Large intestine (tissue), 3 donors: ENCODE data around the gene PIAS4. TPM values are rescaled to one million over a fixed set of nuclear protein-coding genes. Genes with fewer than 3 reads are reported as not detected.
A peak's percentile ranks its signal among the peaks of the same experiment; 100 is the strongest.

Experiments
- DNase-seq, 2 donors: peaks; one replicate each; pipeline versions ENCODE4 v3.0.0 to v3.0.0-alpha.2; 2013
- H3K27ac ChIP-seq: one replicate; pipeline ENCODE4 v1.5.1; 2013; ENCODE audit warnings: low read length
- H3K27me3 ChIP-seq: 2 replicates; pipeline ENCODE4 v1.6.1; 2013; ENCODE audit warnings: low read length; ENCODE audit not compliant: control insufficient read depth, insufficient read depth
- H3K36me3 ChIP-seq: 2 replicates; pipeline ENCODE4 v1.6.1; 2013; ENCODE audit warnings: low read length; ENCODE audit not compliant: control insufficient read depth, insufficient read depth
- H3K4me1 ChIP-seq: one replicate; pipeline ENCODE4 v1.6.1; 2013; ENCODE audit warnings: low read length; ENCODE audit not compliant: control insufficient read depth, insufficient read depth
- H3K4me3 ChIP-seq: one replicate; pipeline ENCODE4 v1.5.1; 2013; ENCODE audit warnings: low read length
- H3K9me3 ChIP-seq: one replicate; pipeline ENCODE4 v1.6.1; 2013; ENCODE audit warnings: mild to moderate bottlenecking, low read depth, low read length, moderate library complexity; ENCODE audit not compliant: control insufficient read depth
- WGBS: methylation state at CpG from one replicate; pipeline ENCODE4 v1.1.5; 2013; ENCODE audit warnings: low lambda C conversion rate; ENCODE audit not compliant: insufficient coverage; 5-methylcytosine and 5-hydroxymethylcytosine counted together
- polyA plus RNA-seq: library from polyadenylated mRNA; unstranded; fragments of 120-200 nt; gene quantifications from one replicate; pipeline ENCODE4 v1.2.1, GENCODE V29; 2013

Gene PIAS4
- polyA plus RNA-seq, 1 donor = 26.8 TPM

DNA sequence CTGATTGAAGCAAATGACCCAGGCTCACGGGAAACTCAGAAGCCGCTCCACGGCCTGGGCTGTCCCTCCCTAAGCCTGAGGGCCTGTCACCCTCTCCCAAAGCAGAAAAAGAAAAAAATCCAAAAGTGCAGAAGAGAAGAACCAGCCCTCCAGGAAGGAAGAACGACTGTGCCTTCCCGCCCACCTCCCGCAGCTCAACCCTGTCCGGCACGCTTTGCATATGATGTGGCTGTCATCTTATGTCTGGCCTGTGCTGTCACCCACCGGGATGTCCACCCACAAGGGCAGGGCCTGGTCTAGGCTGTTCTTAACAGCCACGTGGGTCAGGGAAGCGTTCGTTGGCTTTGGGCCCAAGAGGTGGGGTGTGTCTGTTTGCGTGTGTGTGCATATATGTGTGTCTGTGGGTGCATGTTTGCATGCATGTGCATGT lies 45.5 kb downstream of the PIAS4 start:
- WGBS = 0% methylated on average over 1 of the region's 13 CpGs
- Histone ChIP-seq H3K27ac (peak overlapping the region; percentile 85), H3K9me3 (peaks cover 12% of the 10 kb centered on the region), H3K27me3 (no peaks in the 10 kb centered on the region), H3K36me3 (peaks cover 71% of the 10 kb centered on the region), H3K4me1 (peaks cover 35% of the 10 kb centered on the region), H3K4me3 (peak overlapping the region; percentile 16)
- no peak for DNase-seq

DNA sequence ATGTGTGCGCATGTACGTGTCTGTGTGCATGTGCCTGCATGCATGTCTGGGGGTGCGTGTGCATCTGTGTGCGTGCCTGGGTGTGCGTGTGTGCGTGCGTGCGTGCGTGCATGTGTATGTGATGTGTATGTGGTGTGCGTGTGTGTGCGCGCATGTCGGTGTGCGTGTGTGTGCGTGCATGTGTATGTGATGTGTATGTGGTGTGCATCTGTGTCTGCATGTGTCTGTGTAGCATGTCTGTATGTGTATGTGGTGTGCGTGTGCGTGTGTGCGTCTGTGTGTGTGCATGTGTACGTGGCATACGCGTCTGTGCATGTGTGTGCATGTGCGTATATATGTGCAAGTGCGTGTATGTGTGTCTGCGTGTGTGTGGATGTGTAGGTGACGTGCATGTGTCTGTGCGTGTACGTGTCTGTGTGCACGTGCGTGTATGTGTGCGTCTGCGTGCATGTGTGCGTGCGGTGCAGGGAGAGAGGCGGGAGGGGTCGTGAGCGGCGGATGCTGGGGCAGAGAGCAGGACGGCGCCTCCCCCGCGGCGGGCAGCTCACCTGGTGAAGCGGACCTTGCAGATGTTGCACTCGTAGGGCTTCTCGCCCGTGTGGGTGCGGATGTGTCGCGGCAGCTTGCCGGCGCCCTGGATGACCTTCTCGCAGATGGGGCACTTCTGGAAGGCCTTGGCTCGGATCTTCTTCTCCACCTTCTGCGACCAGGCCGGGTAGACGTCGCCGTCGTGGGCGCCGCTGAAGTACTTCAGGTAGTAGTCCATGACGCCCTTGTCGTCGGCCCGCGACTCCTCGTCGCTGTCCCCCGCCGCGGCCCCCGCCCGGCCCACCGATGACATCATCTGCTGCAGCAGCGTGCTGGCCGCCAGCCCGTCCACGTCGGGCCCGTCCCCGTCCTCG lies 46.1 kb downstream of the PIAS4 start:
- Histone ChIP-seq H3K36me3 (peaks cover 66% of the 10 kb centered on the region), H3K9me3 (peaks cover 14% of the 10 kb centered on the region), H3K27ac (peak overlapping the region; percentile 85), H3K27me3 (no peaks in the 10 kb centered on the region), H3K4me3 (no peak overlapping the region), H3K4me1 (peaks cover 41% of the 10 kb centered on the region)
- no peak for DNase-seq
- no CpG with 5 or more reads among the region's 82 CpGs for WGBS

DNA sequence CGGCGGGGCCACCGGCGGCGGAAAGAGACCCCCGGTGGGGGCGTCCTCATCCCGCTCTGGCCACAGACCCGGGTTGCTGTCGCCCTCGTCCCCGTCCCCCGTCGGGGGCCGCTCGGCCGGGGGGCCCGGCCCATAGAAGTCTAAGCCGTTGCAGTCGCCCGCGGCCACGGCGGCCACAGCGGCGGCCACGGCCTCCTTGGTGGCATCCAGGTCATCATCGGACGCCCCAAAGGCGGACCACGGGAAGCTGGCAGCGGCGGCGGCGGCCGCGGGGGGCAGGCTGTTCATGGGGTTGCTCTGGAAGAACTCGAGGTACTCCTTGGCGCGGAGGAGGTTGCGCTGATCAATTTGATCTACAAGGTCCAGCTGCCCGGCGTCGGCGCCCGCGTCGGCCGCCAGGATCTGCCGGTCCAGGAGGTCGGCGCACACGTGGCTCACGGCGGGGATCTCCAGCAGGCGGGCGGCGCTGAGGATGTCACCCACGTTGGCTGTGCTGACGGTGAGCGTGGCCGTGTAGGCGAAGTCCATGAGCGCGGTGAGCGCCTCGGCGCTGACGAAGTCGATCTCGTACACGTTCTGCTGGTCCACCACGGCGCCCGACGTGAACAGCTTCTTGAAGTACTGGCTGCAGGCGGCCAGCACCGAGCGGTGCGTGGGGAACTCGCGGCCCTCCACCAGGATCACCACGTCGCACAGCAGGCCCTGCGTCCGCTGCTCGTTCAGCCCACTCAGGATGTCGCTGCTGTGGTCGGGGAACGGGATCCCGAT lies 47.1 kb downstream of the PIAS4 start:
- peaks cover 60% of the 10 kb centered on the region for H3K36me3 ChIP-seq
- no peak overlapping the region for H3K4me3 ChIP-seq
- no peaks in the 10 kb centered on the region for H3K27me3 ChIP-seq
- no CpG with 5 or more reads among the region's 91 CpGs for WGBS
- DNase-seq = no peak
- H3K27ac ChIP-seq = no peak overlapping the region
- peaks cover 14% of the 10 kb centered on the region for H3K9me3 ChIP-seq
- H3K4me1 ChIP-seq = peaks cover 48% of the 10 kb centered on the region

DNA sequence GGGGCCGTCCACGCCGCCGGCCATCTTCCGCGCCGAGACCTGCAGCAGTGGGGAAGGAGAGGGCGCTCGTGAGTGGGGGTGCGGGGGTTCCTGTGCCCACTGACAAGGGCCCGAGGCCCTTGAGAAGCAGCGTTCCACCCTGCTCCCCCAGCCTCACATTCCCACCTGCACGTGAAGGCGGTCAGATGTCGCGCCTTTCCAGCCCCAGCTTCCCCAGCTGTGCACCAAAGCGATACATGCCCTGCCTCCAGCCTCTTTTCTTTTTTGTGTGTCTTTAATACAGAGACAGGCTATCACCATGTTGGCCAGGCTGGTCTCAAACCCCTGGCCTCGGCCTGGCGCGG lies 47.6 kb downstream of the PIAS4 start:
- Histone ChIP-seq H3K4me3 (no peak overlapping the region), H3K27ac (no peak overlapping the region), H3K4me1 (peaks cover 51% of the 10 kb centered on the region), H3K9me3 (peaks cover 14% of the 10 kb centered on the region), H3K36me3 (peaks cover 56% of the 10 kb centered on the region), H3K27me3 (no peaks in the 10 kb centered on the region)
- no CpG with 5 or more reads among the region's 20 CpGs for WGBS
- DNase-seq = no peak

DNA sequence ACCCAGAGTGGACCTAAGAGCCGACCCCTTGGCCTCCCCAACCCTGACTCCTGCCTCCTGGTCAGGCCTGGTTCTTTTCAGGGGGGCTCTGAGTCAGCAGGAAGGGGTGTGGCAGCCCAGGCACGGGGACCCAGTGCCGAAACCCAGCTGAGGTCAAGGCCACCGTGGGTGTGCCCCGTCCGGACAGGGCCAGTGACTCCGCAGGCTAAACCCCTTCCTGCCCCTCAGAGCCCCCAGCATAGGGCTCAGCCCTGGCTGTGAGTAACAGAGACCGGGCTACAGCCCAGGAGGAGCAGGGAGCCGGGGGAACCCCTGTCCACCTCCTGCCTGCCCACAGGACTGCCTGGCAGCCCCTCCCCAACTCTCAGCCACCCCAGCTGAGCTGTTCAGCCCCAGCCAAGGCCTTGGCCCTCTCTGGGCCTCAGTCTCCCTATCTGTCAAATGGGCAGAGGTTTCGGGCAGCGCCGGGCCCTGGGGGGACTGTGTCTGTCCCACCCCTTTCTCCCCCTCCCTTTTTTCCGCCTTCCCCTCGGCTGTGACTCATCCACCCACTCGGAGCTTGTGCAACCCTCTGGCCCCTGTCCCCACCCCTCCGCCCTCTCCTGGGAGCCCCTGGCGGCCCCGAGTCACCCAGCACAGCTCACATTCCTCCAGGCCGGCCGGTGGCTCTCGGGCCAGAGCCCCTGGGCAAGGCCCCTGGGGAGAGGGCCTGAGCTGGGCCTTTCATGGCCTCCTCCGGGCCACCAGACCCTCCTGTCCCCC lies 50.6 kb downstream of the PIAS4 start:
- Histone ChIP-seq H3K9me3 (peaks cover 14% of the 10 kb centered on the region), H3K4me3 (peak overlapping the region; percentile 45), H3K27me3 (no peaks in the 10 kb centered on the region), H3K27ac (peak overlapping the region; percentile 92), H3K4me1 (peaks cover 56% of the 10 kb centered on the region), H3K36me3 (peaks cover 53% of the 10 kb centered on the region)
- WGBS = no CpG with 5 or more reads among the region's 22 CpGs
- peak; percentile 89 to 92 for DNase-seq

DNA sequence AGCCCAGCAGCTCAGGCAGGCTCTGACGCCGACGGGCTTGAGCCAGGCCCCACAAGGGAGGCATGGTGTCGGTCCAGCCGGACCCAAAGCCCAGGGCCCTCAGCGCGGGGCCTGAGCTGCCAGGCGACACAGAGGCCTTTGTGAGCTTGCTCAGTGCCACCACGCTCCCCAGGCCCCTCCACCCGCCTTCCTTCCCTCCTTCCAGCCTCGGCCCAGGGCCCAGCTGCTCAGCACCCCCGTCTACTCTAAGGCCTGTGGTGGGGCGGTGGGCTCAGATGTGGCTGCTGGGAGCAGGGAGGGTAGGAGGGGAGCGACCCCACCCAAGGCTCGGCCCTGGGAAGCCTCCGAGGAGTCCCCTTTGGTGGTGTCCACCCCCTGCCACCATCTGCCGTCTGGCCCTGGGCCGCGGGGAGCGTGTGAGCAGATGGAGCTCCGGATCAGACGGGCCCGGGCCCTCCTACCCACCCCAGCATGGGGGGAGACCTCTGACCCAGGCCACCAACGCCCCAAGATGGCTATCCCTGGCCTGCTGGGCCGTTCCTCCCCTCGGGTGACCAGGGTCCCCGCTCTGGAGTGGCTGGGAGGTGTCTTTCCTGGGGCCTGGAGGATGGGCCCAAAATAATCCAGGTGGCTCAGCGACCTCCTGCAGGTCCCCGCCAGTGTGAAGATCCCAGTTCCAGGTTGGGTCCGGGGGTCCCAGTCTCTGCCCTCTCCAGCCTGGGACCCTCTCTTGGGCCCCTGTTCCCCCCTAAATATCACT lies 51.3 kb downstream of the PIAS4 start:
- no CpG with 5 or more reads among the region's 30 CpGs for WGBS
- peak overlapping the region; percentile 45 for H3K4me3 ChIP-seq
- peaks cover 51% of the 10 kb centered on the region for H3K36me3 ChIP-seq
- H3K4me1 ChIP-seq = peaks cover 54% of the 10 kb centered on the region
- DNase-seq = peak in 1 of 2 donors; percentile 60
- H3K27ac ChIP-seq = peak overlapping the region; percentile 92
- peaks cover 12% of the 10 kb centered on the region for H3K9me3 ChIP-seq
- no peaks in the 10 kb centered on the region for H3K27me3 ChIP-seq

DNA sequence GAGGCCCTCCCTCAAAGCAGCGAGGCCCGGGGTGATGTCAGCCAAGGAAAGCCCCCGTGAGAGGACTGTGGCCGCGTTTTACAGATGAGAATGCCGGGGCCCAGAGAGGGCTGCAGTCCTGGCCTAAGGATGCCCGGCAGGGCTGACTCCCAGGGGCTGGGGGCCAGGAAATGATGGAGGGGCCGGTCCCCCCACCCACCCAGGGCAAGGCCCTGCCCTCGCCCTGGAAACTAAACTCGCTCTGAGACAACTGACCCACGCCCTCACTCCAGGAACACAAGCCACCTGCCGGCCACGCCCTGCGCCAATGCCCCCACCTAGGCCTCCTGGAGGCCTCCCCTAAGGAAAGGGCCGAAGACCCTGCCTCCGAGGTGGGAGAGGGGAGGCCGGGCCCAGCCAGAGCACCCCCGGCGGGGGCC lies 51.9 kb downstream of the PIAS4 start:
- Histone ChIP-seq H3K36me3 (peaks cover 49% of the 10 kb centered on the region), H3K27ac (peak overlapping the region; percentile 92), H3K4me3 (peak overlapping the region; percentile 45), H3K9me3 (peaks cover 10% of the 10 kb centered on the region), H3K4me1 (peaks cover 52% of the 10 kb centered on the region), H3K27me3 (no peaks in the 10 kb centered on the region)
- WGBS = no CpG with 5 or more reads among the region's 19 CpGs
- peak; percentile 83 to 95 for DNase-seq

DNA sequence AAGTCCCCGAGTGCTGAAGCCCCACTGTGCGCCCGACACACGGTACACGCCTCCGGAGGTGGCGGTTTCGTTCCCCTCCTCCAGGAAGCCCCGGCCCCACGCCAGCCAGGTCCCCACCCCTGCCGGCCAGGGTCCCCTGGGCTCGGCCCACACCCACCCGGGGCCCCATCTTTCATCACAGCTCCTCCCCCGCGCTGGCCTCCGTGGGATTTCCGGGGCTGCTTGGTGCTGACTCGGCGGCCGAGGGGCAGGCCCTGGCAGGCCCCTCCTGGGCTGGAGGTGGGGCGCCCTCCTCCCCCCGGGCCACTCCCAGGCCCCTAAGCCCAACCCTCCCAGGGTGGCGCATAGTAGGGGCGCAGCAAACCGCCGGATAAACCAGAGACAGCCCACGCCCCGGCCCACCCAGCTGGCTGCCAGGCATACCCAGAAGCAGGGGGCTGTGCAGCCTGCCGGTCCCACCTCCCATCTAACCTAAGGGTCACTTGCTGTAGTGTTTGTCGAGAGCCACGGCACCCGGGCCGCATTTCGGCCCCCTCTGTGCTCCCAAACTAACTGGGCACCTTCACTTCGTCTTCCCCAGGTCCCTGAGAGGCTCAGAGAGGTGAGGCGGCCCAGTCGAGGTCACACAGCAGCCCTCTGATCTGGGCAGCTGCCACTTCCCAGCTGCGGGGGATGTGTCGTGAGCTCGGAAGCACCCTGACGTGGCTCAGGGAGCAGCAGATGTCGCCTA lies 52.5 kb downstream of the PIAS4 start:
- no peaks in the 10 kb centered on the region for H3K27me3 ChIP-seq
- H3K4me3 ChIP-seq = peak overlapping the region; percentile 80
- H3K27ac ChIP-seq = peak overlapping the region; percentile 92
- DNase-seq = peak; percentile 88 to 96
- peaks cover 4% of the 10 kb centered on the region for H3K9me3 ChIP-seq
- H3K36me3 ChIP-seq = peaks cover 43% of the 10 kb centered on the region
- no CpG with 5 or more reads among the region's 42 CpGs for WGBS
- H3K4me1 ChIP-seq = peaks cover 52% of the 10 kb centered on the region

DNA sequence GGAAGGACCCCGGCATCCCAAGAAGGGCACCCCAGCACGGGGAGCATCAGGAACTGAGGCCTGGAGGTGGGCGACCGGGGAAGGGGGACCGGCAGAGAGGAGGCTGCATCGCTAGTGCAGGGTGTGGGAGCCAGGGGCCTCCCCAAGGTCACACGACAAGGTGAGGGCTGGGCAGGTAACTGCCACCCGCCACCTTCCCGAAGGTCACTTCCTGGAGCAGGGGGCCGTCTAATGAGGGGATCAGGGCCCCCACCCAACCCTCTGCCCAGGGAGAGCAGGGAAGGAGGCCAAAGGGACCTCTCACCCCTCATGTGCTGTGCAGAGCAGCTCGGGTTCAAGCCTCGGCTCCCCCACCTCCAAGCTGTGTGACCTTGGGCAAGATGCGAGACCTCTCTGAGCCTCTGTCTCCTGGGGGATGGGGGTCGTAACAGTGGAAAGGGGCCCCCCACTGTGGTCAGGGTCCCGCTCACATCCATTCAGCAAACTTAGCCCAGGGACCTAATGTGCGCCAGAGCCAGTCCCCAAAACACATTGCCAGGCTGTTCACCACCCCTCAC lies 53.2 kb downstream of the PIAS4 start:
- H3K36me3 ChIP-seq = peaks cover 41% of the 10 kb centered on the region

More for the DNA sequence above, 53.2 kb downstream of the PIAS4 start:
- peaks cover 52% of the 10 kb centered on the region for H3K4me1 ChIP-seq
- no CpG with 5 or more reads among the region's 16 CpGs for WGBS
- H3K9me3 ChIP-seq = peaks cover 3% of the 10 kb centered on the region
- peak overlapping the region; percentile 80 for H3K4me3 ChIP-seq
- no peaks in the 10 kb centered on the region for H3K27me3 ChIP-seq
- peak overlapping the region; percentile 92 for H3K27ac ChIP-seq
- peak in 1 of 2 donors; percentile 83 for DNase-seq
